ENCODE data around the gene PDGFRA.

PDGFRA gene

GRCh38 chr4:54255881-54256280, 26.8 kb downstream of the PDGFRA start:
- H3K36me3 ChIP-seq (ENCODE audit: control insufficient read depth in 2 of 2, insufficient read depth in 2 of 2, low read length in 2 of 2): no peaks in the 10 kb centered on the region
- H3K27me3 ChIP-seq (ENCODE audit: control insufficient read depth in 2 of 2, insufficient read depth in 2 of 2, low read length in 2 of 2): no peaks in the 10 kb centered on the region
- no peak overlapping the region for H3K27ac ChIP-seq (ENCODE audit: low read depth in 2 of 2, low read length in 2 of 2)

DNA sequence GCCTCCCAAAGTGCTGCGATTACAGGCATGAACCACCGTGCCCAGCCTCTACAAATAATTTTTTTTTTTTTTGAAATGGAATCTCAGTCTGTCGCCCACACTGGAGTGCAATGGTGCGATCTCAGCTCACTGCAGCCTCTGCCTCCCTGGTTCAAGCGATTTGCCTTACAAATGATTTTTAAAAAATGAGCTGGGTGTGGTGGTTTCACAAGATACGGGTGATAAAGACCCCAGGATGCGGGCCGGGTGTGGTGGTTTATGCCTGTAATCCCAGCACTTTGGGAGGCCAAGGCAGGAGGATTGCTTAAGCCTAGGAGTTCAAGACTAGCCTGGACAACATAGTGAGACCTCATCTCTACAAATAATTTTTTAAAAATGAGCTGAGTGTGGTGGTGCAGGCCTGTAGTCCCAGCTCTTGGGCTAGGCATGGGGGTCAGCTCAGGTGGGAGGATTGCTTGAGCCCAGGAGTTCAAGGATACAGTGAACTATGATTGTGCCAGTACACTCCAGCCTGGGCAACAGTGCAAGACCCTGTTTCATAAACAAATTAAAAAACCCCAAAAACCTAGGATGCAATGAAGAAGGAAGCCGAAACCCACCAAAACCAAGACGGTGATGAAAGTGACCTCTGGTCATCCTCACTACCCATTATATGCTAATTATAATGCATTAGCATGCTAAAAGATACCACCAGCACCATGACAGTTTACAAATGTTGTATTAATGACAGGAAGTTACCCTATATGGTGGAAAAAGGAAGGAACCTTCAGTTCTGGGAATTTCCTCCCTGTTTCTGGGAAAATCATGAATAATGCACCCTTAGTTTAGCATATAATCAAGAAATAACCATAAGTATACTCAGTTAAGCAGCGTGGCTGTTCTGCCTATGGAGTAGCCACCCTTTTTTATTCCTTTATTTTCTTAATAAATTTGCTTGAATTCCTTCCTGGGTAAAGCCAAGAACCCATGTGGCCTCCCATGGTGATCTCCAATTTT, 27.7 kb downstream of the PDGFRA start:
- no peak overlapping the region for H3K4me3 ChIP-seq (ENCODE audit: low read length in 2 of 2)
- H3K9ac ChIP-seq (ENCODE audit: low read depth in 1 of 2, low read length in 2 of 2): no peak overlapping the region
- H3K9me3 ChIP-seq (ENCODE audit: control insufficient read depth in 2 of 2, low read length in 2 of 2): no peaks in the 10 kb centered on the region
- no peaks in the 10 kb centered on the region for H3K4me1 ChIP-seq (ENCODE audit: control insufficient read depth in 2 of 2, insufficient read depth in 2 of 2, low read length in 2 of 2)
- no peaks in the 10 kb centered on the region for H3K27me3 ChIP-seq (ENCODE audit: control insufficient read depth in 2 of 2, insufficient read depth in 2 of 2, low read length in 2 of 2)
- H3K36me3 ChIP-seq (ENCODE audit: control insufficient read depth in 2 of 2, insufficient read depth in 2 of 2, low read length in 2 of 2): no peaks in the 10 kb centered on the region
- H3K27ac ChIP-seq (ENCODE audit: low read depth in 2 of 2, low read length in 2 of 2): no peak overlapping the region

More at GRCh38 chr4:54255881-54256280, 26.8 kb downstream of the PDGFRA start:
- Histone ChIP-seq H3K9ac (ENCODE audit: low read depth in 1 of 2, low read length in 2 of 2) (no peak overlapping the region), H3K9me3 (ENCODE audit: control insufficient read depth in 2 of 2, low read length in 2 of 2) (no peaks in the 10 kb centered on the region), H3K4me3 (ENCODE audit: low read length in 2 of 2) (no peak overlapping the region), H3K4me1 (ENCODE audit: control insufficient read depth in 2 of 2, insufficient read depth in 2 of 2, low read length in 2 of 2) (no peaks in the 10 kb centered on the region)

DNA sequence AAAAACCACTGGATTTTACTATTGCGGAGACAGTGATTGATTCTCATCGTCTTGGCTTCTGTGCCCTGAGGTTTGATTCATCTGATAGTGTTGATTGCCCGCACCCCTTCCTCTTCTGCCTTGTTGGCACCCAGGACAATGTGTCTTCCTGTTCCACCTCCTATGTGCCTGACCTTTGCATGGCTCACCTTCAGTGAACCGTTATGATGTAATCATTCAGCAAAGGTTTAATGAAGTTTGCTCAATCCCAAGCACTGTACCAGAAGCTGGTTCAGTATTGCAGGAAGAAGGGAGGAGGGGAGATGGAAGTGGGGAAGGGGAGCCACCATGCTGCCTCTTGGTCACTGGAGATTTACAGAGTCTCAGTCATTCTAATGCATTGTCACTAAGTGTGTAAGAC, 36.3 kb downstream of the PDGFRA start:
- Histone ChIP-seq H3K4me1 (ENCODE audit: control insufficient read depth in 2 of 2, insufficient read depth in 2 of 2, low read length in 2 of 2) (no peaks in the 10 kb centered on the region), H3K9me3 (ENCODE audit: control insufficient read depth in 2 of 2, low read length in 2 of 2) (no peaks in the 10 kb centered on the region), H3K27ac (ENCODE audit: low read depth in 2 of 2, low read length in 2 of 2) (no peak overlapping the region), H3K4me3 (ENCODE audit: low read length in 2 of 2) (no peak overlapping the region), H3K27me3 (ENCODE audit: control insufficient read depth in 2 of 2, insufficient read depth in 2 of 2, low read length in 2 of 2) (no peaks in the 10 kb centered on the region), H3K36me3 (ENCODE audit: control insufficient read depth in 2 of 2, insufficient read depth in 2 of 2, low read length in 2 of 2) (no peaks in the 10 kb centered on the region), H3K9ac (ENCODE audit: low read depth in 1 of 2, low read length in 2 of 2) (no peak overlapping the region)

DNA sequence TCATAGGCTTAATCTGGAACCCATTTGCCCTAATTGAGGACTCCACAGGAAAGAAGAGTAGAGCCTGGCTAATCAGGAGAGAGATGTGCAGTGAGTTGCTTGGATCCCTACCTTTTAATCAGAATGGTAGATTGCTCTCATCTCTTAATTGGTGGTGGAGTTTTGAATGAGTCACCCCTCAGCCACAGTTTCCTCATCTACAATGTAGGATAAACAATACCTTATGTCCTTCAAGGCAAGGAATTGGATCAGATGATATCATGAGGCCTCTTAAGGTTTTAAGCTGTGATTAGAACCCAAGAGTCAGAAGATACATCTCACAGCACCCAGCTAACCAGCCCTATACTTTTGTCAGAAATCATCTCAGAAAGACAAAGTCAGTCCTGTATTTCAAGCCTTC, 39.1 kb downstream of the PDGFRA start:
- peaks cover 0 to 3% of the 10 kb centered on the region in 2 donors for H3K27me3 ChIP-seq (ENCODE audit: control insufficient read depth in 2 of 2, insufficient read depth in 2 of 2, low read length in 2 of 2)
- no peaks in the 10 kb centered on the region for H3K9me3 ChIP-seq (ENCODE audit: control insufficient read depth in 2 of 2, low read length in 2 of 2)
- no peaks in the 10 kb centered on the region for H3K36me3 ChIP-seq (ENCODE audit: control insufficient read depth in 2 of 2, insufficient read depth in 2 of 2, low read length in 2 of 2)
- no peaks in the 10 kb centered on the region for H3K4me1 ChIP-seq (ENCODE audit: control insufficient read depth in 2 of 2, insufficient read depth in 2 of 2, low read length in 2 of 2)
- no peak overlapping the region for H3K9ac ChIP-seq (ENCODE audit: low read depth in 1 of 2, low read length in 2 of 2)
- H3K27ac ChIP-seq (ENCODE audit: low read depth in 2 of 2, low read length in 2 of 2): no peak overlapping the region
- H3K4me3 ChIP-seq (ENCODE audit: low read length in 2 of 2): no peak overlapping the region

DNA sequence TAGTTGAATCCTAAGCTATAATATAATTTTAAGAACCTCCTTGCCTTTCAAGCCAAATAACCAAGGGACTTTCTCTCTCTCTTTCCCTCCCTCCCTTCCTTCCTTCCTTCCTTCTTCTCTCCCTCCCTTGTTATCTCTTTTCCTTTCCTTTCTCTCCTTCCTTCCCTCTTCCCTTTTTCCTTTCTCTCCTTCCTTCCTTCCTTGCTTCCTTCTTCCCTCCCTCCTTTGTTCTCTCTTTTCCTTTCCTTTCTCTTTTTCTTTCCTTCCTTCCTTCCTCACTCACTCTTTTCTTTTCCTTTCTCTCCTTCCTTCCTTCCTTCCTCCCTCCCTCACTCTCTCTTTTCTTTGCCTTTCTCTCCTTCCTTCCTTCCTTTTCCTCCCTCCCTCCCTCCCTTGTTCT, 42.4 kb downstream of the PDGFRA start:
- H3K36me3 ChIP-seq (ENCODE audit: control insufficient read depth in 2 of 2, insufficient read depth in 2 of 2, low read length in 2 of 2): no peaks in the 10 kb centered on the region
- H3K9me3 ChIP-seq (ENCODE audit: control insufficient read depth in 2 of 2, low read length in 2 of 2): no peaks in the 10 kb centered on the region
- no peaks in the 10 kb centered on the region for H3K4me1 ChIP-seq (ENCODE audit: control insufficient read depth in 2 of 2, insufficient read depth in 2 of 2, low read length in 2 of 2)
- peaks cover 0 to 3% of the 10 kb centered on the region in 2 donors for H3K27me3 ChIP-seq (ENCODE audit: control insufficient read depth in 2 of 2, insufficient read depth in 2 of 2, low read length in 2 of 2)
- no peak overlapping the region for H3K4me3 ChIP-seq (ENCODE audit: low read length in 2 of 2)
- H3K9ac ChIP-seq (ENCODE audit: low read depth in 1 of 2, low read length in 2 of 2): no peak overlapping the region
- no peak overlapping the region for H3K27ac ChIP-seq (ENCODE audit: low read depth in 2 of 2, low read length in 2 of 2)

DNA sequence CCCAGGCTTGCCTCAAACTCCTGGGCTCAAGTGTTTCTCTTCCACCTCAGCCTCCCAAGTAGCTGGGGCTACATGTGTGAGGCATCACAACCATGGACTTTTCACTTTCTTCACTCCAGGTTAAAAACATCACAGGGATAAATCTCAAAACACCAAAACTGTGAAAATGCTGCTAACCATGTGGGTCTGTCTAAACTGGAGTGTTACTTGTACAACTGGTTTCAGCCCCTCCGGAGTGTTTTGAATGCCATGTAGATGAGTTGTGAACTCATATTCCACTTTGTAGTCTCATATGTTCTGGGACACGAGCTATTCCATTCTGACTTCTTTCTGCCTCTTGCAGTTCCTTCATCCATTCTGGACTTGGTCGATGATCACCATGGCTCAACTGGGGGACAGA, 43.0 kb downstream of the PDGFRA start:
- Histone ChIP-seq H3K27me3 (ENCODE audit: control insufficient read depth in 2 of 2, insufficient read depth in 2 of 2, low read length in 2 of 2) (peaks cover 0 to 3% of the 10 kb centered on the region in 2 donors), H3K9ac (ENCODE audit: low read depth in 1 of 2, low read length in 2 of 2) (no peak overlapping the region), H3K36me3 (ENCODE audit: control insufficient read depth in 2 of 2, insufficient read depth in 2 of 2, low read length in 2 of 2) (no peaks in the 10 kb centered on the region), H3K27ac (ENCODE audit: low read depth in 2 of 2, low read length in 2 of 2) (no peak overlapping the region), H3K4me3 (ENCODE audit: low read length in 2 of 2) (no peak overlapping the region), H3K9me3 (ENCODE audit: control insufficient read depth in 2 of 2, low read length in 2 of 2) (no peaks in the 10 kb centered on the region), H3K4me1 (ENCODE audit: control insufficient read depth in 2 of 2, insufficient read depth in 2 of 2, low read length in 2 of 2) (no peaks in the 10 kb centered on the region)

DNA sequence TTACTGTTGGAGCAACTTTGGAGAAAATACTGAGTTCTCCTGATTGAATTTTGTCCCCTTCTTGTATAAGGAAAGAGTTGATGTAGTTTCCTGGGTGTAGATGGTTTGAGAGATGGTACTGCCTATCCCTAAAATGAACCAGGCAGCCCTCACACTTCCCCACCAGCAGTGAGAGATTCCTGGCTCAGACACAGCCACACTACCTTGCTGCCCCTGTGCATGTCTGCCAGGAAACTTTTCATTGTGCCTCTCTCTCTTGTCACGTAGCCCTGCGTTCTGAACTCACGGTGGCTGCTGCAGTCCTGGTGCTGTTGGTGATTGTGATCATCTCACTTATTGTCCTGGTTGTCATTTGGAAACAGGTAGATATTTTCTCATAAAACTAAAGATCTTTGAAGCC, 45.2 kb downstream of the PDGFRA start:
- H3K9ac ChIP-seq (ENCODE audit: low read depth in 1 of 2, low read length in 2 of 2): no peak overlapping the region
- no peaks in the 10 kb centered on the region for H3K9me3 ChIP-seq (ENCODE audit: control insufficient read depth in 2 of 2, low read length in 2 of 2)
- peaks cover 0 to 3% of the 10 kb centered on the region in 2 donors for H3K27me3 ChIP-seq (ENCODE audit: control insufficient read depth in 2 of 2, insufficient read depth in 2 of 2, low read length in 2 of 2)
- H3K4me3 ChIP-seq (ENCODE audit: low read length in 2 of 2): no peak overlapping the region
- H3K27ac ChIP-seq (ENCODE audit: low read depth in 2 of 2, low read length in 2 of 2): no peak overlapping the region
- H3K36me3 ChIP-seq (ENCODE audit: control insufficient read depth in 2 of 2, insufficient read depth in 2 of 2, low read length in 2 of 2): no peaks in the 10 kb centered on the region
- no peaks in the 10 kb centered on the region for H3K4me1 ChIP-seq (ENCODE audit: control insufficient read depth in 2 of 2, insufficient read depth in 2 of 2, low read length in 2 of 2)

- no peak overlapping the region for H3K9ac ChIP-seq (ENCODE audit: low read depth in 1 of 2, low read length in 2 of 2)
- H3K27ac ChIP-seq (ENCODE audit: low read depth in 2 of 2, low read length in 2 of 2): no peak overlapping the region
- no peaks in the 10 kb centered on the region for H3K36me3 ChIP-seq (ENCODE audit: control insufficient read depth in 2 of 2, insufficient read depth in 2 of 2, low read length in 2 of 2)
- no peak overlapping the region for H3K4me3 ChIP-seq (ENCODE audit: low read length in 2 of 2)
- peaks cover 0 to 3% of the 10 kb centered on the region in 2 donors for H3K27me3 ChIP-seq (ENCODE audit: control insufficient read depth in 2 of 2, insufficient read depth in 2 of 2, low read length in 2 of 2)
- no peaks in the 10 kb centered on the region for H3K4me1 ChIP-seq (ENCODE audit: control insufficient read depth in 2 of 2, insufficient read depth in 2 of 2, low read length in 2 of 2)
- H3K9me3 ChIP-seq (ENCODE audit: control insufficient read depth in 2 of 2, low read length in 2 of 2): no peaks in the 10 kb centered on the region
Measured at GRCh38 chr4:54274795-54275665, 45.9 kb downstream of the PDGFRA start.

GRCh38 chr4:54276641-54277430, 47.7 kb downstream of the PDGFRA start:
- H3K4me3 ChIP-seq (ENCODE audit: low read length in 2 of 2): no peak overlapping the region
- H3K27me3 ChIP-seq (ENCODE audit: control insufficient read depth in 2 of 2, insufficient read depth in 2 of 2, low read length in 2 of 2): peaks cover 0 to 3% of the 10 kb centered on the region in 2 donors
- H3K27ac ChIP-seq (ENCODE audit: low read depth in 2 of 2, low read length in 2 of 2): no peak overlapping the region
- H3K4me1 ChIP-seq (ENCODE audit: control insufficient read depth in 2 of 2, insufficient read depth in 2 of 2, low read length in 2 of 2): no peaks in the 10 kb centered on the region
- no peaks in the 10 kb centered on the region for H3K36me3 ChIP-seq (ENCODE audit: control insufficient read depth in 2 of 2, insufficient read depth in 2 of 2, low read length in 2 of 2)
- no peak overlapping the region for H3K9ac ChIP-seq (ENCODE audit: low read depth in 1 of 2, low read length in 2 of 2)
- no peaks in the 10 kb centered on the region for H3K9me3 ChIP-seq (ENCODE audit: control insufficient read depth in 2 of 2, low read length in 2 of 2)

Measured in mucosa of rectum (tissue), 2 donors.